Measurements from ENCODE around the gene PTPRE.
A peak's percentile ranks its signal among the peaks of the same experiment; 100 is the strongest.

The PTPRE gene

DNA sequence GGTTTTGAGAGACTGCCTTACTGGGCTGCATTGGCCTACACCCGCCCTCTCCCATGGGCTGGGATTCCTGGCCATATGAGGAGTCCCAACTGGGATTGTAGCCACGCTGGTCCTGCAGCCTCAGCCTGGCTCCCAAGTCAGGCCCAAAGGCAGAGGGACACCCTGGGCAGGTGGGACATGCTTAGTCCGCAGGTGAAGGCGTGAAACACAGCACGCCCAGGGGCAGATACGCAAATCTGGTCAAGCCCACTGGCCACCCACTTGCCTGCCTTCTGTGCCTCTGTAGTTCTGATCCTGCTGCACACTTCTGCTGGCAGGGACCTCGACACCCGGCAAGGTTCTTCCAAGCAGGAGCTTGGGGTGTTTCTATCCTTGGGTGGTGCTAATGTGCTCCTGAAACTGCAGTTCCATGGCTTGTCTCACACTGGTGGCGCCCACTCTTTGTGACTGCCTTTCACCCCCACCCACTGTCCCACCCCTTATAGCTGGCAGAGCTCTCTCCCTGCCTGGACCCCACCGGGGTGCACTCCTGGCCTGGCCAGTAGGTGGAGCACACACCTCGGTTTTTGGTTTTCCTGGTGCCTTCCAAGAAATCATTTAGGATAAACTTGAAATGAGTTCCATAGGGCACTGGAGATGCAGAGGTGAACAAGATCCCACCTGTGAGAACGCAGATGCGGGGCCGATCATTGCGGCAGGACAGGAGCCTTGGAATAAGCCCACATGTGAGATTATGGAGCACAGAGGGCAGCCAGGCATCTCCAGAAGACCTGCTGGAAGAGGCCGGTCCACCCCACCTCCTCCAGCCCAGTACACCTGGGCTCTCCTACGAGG is 171.4 kb downstream of the PTPRE start:
- H3K4me3 ChIP-seq (ENCODE audit: low read length), result no peak overlapping the region
- DNase-seq (ENCODE audit: low read depth), result no peak
- TF ChIP-seq CTCF (conservative IDR thresholded peaks at IDR 0.05; ENCODE audit: low read depth, low read length), result peak; percentile 89

GRCh38 chr10:128080231-128080630 is 173.3 kb downstream of the PTPRE start:
- no peak overlapping the region for H3K4me3 ChIP-seq (ENCODE audit: low read length)
- DNase-seq (ENCODE audit: low read depth), result no peak
- TF ChIP-seq CTCF (conservative IDR thresholded peaks at IDR 0.05; ENCODE audit: low read depth, low read length), result no peak

DNA sequence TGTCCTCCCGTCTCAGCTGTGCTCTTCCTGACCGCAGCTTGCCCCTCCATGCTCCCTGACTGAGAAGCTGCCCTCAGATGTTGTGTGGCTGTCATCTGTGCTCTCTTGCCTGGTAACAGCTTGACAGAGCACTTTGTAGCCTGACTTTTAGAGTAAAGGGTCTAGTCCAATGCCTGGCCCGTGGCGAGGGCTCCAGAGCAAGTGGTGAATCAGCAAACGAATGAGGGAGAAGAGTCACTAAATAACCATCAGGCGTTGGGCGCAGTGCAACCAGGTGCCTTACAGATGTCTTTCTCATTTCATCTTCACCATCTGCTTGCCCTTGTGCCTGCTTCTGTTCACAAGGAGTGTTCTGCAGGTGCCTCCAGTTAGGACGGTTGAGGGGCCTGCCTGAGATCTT is 173.7 kb downstream of the PTPRE start:
- no peak overlapping the region for H3K4me3 ChIP-seq (ENCODE audit: low read length)
- no peak for TF ChIP-seq CTCF (conservative IDR thresholded peaks at IDR 0.05; ENCODE audit: low read depth, low read length)
- DNase-seq (ENCODE audit: low read depth), result no peak

GRCh38 chr10:128081222-128081621 is 174.3 kb downstream of the PTPRE start:
- TF ChIP-seq CTCF (conservative IDR thresholded peaks at IDR 0.05; ENCODE audit: low read depth, low read length), result no peak
- no peak overlapping the region for H3K4me3 ChIP-seq (ENCODE audit: low read length)
- DNase-seq (ENCODE audit: low read depth), result no peak

GRCh38 chr10:128081720-128082119 is 174.8 kb downstream of the PTPRE start:
- no peak for TF ChIP-seq CTCF (conservative IDR thresholded peaks at IDR 0.05; ENCODE audit: low read depth, low read length)
- DNase-seq (ENCODE audit: low read depth), result no peak
- no peak overlapping the region for H3K4me3 ChIP-seq (ENCODE audit: low read length)

DNA sequence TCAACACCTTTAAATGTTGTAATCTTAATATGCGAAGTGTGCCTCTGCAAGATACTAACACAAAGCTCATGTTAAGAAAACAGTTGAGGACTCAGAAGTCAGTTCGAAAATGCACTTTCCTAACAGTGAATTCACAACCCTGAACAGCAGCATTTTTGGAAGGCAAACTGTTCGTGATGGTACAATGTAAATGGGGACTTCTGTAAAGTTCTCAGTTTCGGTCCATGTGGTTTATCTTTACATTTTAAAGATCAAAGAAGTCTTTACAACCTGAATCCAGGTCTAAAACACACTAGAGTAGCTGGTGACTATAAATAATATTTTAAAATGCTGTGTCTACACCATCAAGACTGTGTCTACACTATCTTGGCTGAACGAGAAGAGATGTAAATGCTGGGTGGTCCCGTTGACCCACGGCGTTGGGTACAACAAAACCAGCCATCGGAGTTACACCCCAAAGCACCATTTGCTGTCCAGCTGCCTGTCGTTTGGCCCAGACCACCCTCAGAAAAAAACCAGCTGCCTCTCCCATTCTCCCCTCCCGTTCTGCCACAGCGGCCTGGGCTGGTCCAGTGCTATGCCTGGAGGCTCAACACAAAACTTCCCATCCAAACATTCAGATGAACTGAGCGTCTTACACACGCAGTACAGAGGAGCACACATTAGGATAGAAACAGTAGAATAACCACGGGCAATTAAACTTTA is 176.4 kb downstream of the PTPRE start:
- no peak overlapping the region for H3K4me3 ChIP-seq (ENCODE audit: low read length)
- no peak for DNase-seq (ENCODE audit: low read depth)
- TF ChIP-seq CTCF (conservative IDR thresholded peaks at IDR 0.05; ENCODE audit: low read depth, low read length), result no peak

- no peak for DNase-seq (ENCODE audit: low read depth)
- H3K4me3 ChIP-seq (ENCODE audit: low read length), result no peak overlapping the region
- no peak for TF ChIP-seq CTCF (conservative IDR thresholded peaks at IDR 0.05; ENCODE audit: low read depth, low read length)
These were observed 177.5 kb downstream of the PTPRE start for GRCh38 chr10:128084364-128084763.

Measured in retinal pigment epithelial cell (primary cell).